ENCODE measurements around the gene UFSP2.

Gene UFSP2

GRCh38 chr4:185357211-185357610 is 68.6 kb downstream of the UFSP2 start:
- H3K36me3 ChIP-seq (ENCODE audit: control insufficient read depth, insufficient read depth, low read length), result peaks cover 34% of the 10 kb centered on the region
- no peaks in the 10 kb centered on the region for H3K27me3 ChIP-seq (ENCODE audit: control insufficient read depth, insufficient read depth, low read length)
- no peak overlapping the region for H3K9ac ChIP-seq (ENCODE audit: low read length)
- H3K4me3 ChIP-seq (ENCODE audit: low read depth, low read length), result no peak overlapping the region
- H3K4me1 ChIP-seq (ENCODE audit: control insufficient read depth, insufficient read depth, low read length), result no peaks in the 10 kb centered on the region
- H3K27ac ChIP-seq (ENCODE audit: low read depth, low read length), result no peak overlapping the region
- H3K9me3 ChIP-seq (ENCODE audit: control insufficient read depth, insufficient read depth, low read depth, low read length), result no peaks in the 10 kb centered on the region

GRCh38 chr4:185352741-185353140 is 73.0 kb downstream of the UFSP2 start:
- Histone ChIP-seq H3K36me3 (ENCODE audit: control insufficient read depth, insufficient read depth, low read length) (peaks cover 50% of the 10 kb centered on the region), H3K4me3 (ENCODE audit: low read depth, low read length) (no peak overlapping the region), H3K4me1 (ENCODE audit: control insufficient read depth, insufficient read depth, low read length) (no peaks in the 10 kb centered on the region), H3K9me3 (ENCODE audit: control insufficient read depth, insufficient read depth, low read depth, low read length) (no peaks in the 10 kb centered on the region), H3K27me3 (ENCODE audit: control insufficient read depth, insufficient read depth, low read length) (no peaks in the 10 kb centered on the region), H3K9ac (ENCODE audit: low read length) (no peak overlapping the region), H3K27ac (ENCODE audit: low read depth, low read length) (no peak overlapping the region)

- Histone ChIP-seq H3K27me3 (ENCODE audit: control insufficient read depth, insufficient read depth, low read length) (no peaks in the 10 kb centered on the region), H3K4me3 (ENCODE audit: low read depth, low read length) (no peak overlapping the region), H3K4me1 (ENCODE audit: control insufficient read depth, insufficient read depth, low read length) (no peaks in the 10 kb centered on the region), H3K9ac (ENCODE audit: low read length) (no peak overlapping the region), H3K27ac (ENCODE audit: low read depth, low read length) (no peak overlapping the region), H3K36me3 (ENCODE audit: control insufficient read depth, insufficient read depth, low read length) (peaks cover 53% of the 10 kb centered on the region), H3K9me3 (ENCODE audit: control insufficient read depth, insufficient read depth, low read depth, low read length) (no peaks in the 10 kb centered on the region)
Measured at GRCh38 chr4:185352202-185352601, 73.6 kb downstream of the UFSP2 start.

GRCh38 chr4:185351691-185352090 is 74.1 kb downstream of the UFSP2 start:
- H3K27me3 ChIP-seq (ENCODE audit: control insufficient read depth, insufficient read depth, low read length), result no peaks in the 10 kb centered on the region
- H3K4me3 ChIP-seq (ENCODE audit: low read depth, low read length), result no peak overlapping the region
- H3K27ac ChIP-seq (ENCODE audit: low read depth, low read length), result no peak overlapping the region
- H3K4me1 ChIP-seq (ENCODE audit: control insufficient read depth, insufficient read depth, low read length), result no peaks in the 10 kb centered on the region
- no peak overlapping the region for H3K9ac ChIP-seq (ENCODE audit: low read length)
- peaks cover 55% of the 10 kb centered on the region for H3K36me3 ChIP-seq (ENCODE audit: control insufficient read depth, insufficient read depth, low read length)
- no peaks in the 10 kb centered on the region for H3K9me3 ChIP-seq (ENCODE audit: control insufficient read depth, insufficient read depth, low read depth, low read length)
